Left ventricle myocardium superior (tissue), 1 donor: ENCODE measurements around the gene PPEF1. TPM values are rescaled to one million over a fixed set of nuclear protein-coding genes. Genes with fewer than 3 reads are reported as not detected.
"Not testable (repeated sequence)": the region's sequence is repeated elsewhere in the genome, so short reads cannot be mapped to it uniquely, and the experiment has no call there.

Source experiments
- ATAC-seq: fragments of 200-7000 bp; cut with Tn5 transposase; one replicate; pipeline ENCODE4 v1.9.1; 2020; ENCODE audit warnings: mild to moderate bottlenecking, moderate library complexity
- DNase-seq: peaks from one replicate; pipeline ENCODE4 v3.0.0-alpha.2; 2020
- intact Hi-C: fragments of 100-400 bp; cut with micrococcal nuclease; formaldehyde crosslinking; loops from one replicate; pipeline ENCODE4 v1.11.0; 2022
- total RNA-seq: library from RNA; stranded (reverse); fragmentation: NEBNext Ultra II Directional; extraction: Animal tissue kit (Norgen Biotek cat#: 25700); gene quantifications from one replicate; pipeline ENCODE4 v1.2.1, GENCODE V29; 2021
- donor health status: DM: no; HTN: yes; CAD: no; lungs with severe emphysema.

The PPEF1 gene
- total RNA-seq, 1 donor from 2014 or later: 0.25 TPM

DNA sequence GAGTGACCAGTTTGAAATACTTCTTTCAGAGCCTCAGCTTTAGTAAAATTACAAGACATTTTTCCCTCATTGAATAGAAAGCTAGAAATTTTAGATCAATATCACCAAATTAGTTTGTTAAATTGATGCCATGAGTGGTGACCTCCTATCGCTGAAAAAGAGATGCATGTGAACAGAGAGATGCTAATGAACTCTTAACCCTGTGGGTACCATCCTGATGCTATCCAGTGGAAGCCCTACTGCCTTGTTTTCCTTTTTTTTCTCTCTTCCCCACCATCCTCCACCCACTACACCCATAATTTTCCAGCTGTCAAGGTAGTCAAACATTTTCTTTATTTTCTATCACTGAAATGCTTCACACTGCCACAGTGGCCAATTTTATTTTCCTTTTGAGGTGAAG, 61.9 kb downstream of the PPEF1 start:
- DNase-seq: no peak
- intact Hi-C loops: no loop called here
- ATAC-seq: no peak

DNA sequence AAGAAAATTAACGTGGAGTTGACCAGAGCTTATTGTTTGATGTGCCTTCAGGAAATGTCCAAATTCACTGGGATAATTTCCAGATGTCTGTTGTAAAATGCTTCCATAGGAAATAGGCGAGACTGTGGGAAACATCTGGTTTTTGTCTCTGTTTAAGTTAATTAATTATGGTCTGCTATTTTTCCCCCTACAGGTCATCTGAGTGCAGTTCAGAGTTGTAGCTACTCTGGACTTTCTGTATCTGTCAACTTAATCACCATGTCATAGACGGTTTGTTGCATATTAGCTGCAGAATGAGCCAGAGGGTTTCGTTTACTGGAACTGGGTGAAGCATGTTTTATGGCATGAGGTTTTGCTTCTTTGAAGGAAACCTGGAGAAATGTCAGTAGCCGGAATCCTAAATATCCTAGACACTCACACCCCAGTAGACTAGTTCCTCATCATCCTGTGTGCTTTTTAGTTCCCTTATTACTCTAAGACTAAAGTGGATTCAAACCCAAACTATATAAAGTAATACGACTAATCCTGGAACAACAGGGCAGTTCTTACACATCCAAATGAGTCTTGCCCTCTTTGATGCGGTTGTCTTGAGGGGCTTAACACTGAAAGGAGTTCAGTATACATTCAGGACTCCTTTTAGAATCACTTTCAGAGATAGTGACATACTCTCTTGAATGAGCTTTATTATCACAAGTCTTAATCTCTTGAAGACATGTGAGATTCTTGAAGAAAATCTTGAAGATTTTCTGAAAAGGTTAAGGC, 62.5 kb downstream of the PPEF1 start:
- DNase-seq: no peak
- intact Hi-C loops: no loop called here
- peak; percentile 21 for ATAC-seq

GRCh38 chrX:18789916-18790315, 82.5 kb downstream of the PPEF1 start:
- ATAC-seq (no peak), DNase-seq (no peak)
- intact Hi-C loops: no loop called here

DNA sequence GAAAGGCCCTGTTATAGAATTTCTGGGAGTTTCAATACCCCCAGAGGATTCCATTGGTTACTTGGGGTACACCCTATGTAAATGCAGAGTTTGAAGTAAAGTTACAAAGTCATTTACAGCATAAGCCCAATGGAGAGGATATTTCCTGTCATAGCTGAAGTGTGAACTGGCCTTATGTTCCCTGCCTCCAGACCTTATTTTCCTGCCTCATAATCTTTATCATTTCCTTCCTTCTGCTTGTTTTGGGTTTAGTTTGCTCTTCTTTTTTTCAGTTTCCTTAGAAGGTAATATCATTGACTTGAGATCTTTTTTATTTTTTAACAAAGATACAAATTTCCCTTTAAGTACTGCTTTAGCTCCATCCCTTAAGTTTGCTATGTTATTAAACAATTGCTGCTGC, 85.4 kb downstream of the PPEF1 start:
- DNase-seq: no peak
- intact Hi-C loops: no loop called here
- no peak for ATAC-seq

GRCh38 chrX:18793601-18794089, 86.2 kb downstream of the PPEF1 start:
- ATAC-seq: no peak
- intact Hi-C loops: no loop called here
- no peak for DNase-seq

DNA sequence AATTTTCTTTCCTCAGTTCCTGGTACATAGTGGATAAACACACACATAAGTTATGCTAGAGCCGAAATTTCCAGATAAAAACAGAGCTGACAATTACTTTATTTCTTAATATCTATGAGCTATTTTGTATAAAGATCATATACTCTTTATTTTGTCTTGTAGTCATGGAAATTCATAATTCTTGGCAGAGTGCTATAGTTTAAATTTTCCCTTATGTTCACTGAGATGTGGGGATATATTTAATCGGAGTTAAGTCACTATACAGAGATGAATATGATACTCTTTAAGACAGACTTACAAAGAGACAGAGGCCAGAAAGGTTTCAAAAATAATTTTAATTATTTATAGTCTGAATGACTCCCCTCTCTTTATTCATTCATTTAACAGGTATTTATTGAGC, 89.7 kb downstream of the PPEF1 start:
- intact Hi-C loops: no loop called here
- DNase-seq: no peak
- no peak for ATAC-seq

GRCh38 chrX:18799911-18800310, 92.5 kb downstream of the PPEF1 start:
- ATAC-seq: no peak
- intact Hi-C loops: no loop called here
- no peak for DNase-seq

GRCh38 chrX:18809641-18810040, 102.2 kb downstream of the PPEF1 start:
- intact Hi-C loops: no loop called here
- no peak for DNase-seq
- ATAC-seq: no peak

DNA sequence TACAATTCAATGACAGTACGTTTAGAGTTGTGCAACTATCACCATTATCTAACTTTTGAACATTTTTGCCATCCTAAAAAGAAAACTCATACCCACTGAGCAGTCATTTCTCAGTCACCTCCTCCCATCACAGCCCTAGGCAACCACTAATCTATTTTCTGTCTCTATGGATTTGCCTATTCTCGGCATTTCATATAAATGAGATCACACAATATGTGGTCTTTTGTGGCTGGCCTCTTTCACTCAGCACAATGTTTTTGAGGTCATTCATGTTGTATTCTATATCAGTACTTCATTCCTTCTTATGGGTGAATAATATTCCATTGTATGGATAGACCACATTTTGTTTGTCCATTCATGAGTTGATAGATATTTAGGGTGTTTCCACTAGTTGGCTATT, 103.0 kb downstream of the PPEF1 start:
- ATAC-seq (no peak), DNase-seq (no peak)
- intact Hi-C loops: no loop called here

DNA sequence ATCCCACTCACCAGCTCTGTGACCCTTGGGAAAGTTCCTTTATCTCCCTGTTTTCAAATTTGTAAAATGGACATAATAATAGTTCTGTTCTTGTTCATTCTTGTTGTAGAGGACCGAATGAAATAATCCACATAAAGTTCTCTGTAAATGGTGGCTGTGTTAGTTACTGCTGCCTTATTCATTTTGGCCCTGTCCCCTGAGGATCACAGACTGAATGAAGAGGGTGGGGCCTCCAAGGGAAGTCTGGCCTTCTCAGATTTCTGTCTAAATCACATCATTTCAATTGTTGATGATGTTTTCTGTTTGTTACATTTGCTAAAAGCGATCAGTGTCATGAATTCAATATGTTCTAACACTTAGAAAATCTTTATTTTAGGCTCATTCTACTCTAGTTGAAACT, 117.9 kb downstream of the PPEF1 start:
- ATAC-seq: no peak
- intact Hi-C loops: no loop called here
- DNase-seq: no peak

GRCh38 chrX:18828832-18829404, 121.5 kb downstream of the PPEF1 start:
- no peak for DNase-seq
- intact Hi-C loops: no loop called here
- ATAC-seq: no peak

DNA sequence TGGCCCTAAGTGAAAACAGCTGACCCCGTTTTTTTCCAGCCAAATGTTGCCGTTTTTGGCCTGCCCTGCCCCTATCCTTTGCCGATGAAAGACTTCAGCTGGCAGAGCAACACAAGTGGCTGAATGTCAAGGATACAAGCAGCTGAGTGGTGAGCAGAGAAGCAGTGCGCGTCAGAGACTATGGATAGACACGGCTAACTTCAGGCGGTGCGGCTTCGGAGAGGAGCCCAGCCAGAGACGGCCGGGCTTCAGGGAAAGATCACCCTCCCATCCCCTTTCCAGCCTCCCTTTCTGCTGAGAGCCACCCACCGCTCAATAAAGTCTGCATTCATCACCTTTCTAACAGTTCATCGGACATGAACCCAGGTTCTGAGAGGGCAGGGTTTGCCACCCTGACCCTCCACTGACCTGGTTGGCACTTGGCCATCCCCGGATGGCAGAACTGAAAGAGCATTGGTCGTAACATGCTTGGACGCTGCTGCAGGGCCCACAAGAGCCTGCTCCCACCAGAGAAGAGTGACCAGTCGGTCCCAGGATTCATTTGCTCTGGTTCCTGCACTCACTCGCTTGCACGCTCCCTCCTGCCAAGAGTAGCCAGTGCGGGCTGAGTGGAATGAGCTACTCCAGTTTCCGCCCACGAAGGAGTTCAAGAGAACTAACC, 125.8 kb downstream of the PPEF1 start:
- DNase-seq (peak; percentile 54), ATAC-seq (peak; percentile 98)
- intact Hi-C loops: no loop called here

GRCh38 chrX:18847901-18848300, 140.5 kb downstream of the PPEF1 start:
- intact Hi-C loops, DNase-seq, ATAC-seq: not testable (repeated sequence)

DNA sequence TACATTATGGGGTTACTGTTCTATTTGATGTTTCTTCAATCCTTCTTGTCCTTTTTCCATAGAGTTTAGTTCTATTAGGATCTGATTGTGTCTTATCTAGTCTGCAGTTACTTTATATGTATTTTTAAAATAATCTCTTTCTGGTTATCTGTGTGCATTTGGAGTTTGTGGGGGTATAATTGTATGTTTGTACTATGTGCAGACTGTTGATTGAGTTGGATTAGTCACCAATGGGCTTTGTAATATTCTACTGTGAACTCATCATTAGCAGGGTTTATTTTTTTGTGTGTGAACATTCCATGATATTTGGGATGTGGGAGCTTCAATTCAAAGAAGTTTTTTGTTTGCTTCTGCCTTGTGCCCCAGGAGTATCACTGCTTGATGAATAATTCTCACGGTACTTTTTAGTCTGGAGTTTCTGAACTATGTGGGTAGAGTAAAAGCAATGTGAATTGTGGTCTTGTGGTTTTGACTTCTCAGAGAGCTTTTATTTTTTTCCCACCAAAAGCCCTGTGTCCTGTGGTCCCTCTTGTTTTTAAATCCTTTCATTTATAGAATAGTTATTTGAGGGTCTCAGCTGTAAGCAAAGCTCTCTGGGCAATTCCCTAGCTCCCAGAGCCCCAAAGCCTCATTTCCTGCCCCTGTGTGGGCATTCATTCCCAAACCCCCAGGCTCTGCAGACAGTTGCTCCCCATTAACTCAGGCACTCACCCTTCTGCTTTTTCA, 148.6 kb downstream of the PPEF1 start:
- DNase-seq (no peak), ATAC-seq (no peak)
- intact Hi-C loops: no loop called here

GRCh38 chrX:18856645-18856997, 149.2 kb downstream of the PPEF1 start:
- DNase-seq: no peak
- no peak for ATAC-seq
- intact Hi-C loops: no loop called here

DNA sequence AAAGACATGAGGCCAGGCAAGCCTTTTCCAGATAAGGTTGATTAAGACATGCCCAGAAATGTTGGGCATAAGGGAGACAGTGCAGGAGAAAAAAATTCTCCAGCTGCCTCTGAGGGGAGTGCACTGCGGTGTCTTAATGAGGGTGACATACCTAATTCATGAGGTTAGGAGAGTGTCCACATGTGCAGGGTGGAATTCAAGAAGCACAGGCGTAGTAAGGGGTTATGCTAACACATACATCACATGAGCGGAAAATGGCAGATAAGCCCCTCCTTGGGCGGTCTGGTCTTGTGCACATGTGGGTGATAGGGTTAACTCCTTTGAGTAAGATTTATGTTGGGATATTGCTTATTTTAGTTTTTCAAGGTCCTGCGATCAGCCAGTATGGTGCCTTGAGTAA, 154.1 kb downstream of the PPEF1 start:
- ATAC-seq (no peak), DNase-seq (no peak)
- intact Hi-C loops: no loop called here

GRCh38 chrX:18864390-18864920, 157.0 kb downstream of the PPEF1 start:
- DNase-seq (no peak), ATAC-seq (no peak)
- intact Hi-C loops: no loop called here

DNA sequence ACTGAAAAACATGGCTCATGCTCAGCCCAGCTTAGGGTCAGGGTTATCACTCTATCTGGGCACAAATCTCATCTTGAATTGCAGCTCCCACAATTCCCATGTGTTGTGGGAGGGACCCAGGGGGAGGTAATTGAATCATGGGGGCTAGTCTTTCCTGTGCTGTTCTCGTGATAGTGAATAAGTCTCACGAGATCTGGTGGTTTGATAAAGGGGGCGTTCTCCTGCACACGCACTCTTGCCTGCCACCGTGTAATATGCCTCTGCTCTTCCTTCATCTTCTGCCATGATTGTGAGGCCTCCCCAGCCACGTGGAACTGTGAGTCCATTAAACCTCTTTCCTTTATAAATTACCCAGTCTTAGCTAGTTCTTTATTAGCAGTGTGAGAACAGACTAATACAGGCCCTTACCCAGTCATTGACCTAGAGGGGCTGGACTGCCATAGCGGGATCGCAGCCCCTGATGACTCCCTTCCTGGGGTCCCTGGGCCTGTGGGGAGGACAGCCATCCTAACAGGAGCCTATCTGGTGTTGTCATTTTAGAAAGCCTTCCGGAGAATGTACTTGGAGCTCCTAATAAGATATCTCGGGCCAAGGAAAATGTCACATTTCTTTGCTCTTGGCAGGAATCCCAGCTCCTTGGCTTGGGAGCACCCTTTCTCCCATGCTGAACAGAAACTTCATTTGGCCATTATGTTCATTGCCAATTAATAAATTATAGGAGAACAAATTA, 163.9 kb downstream of the PPEF1 start:
- intact Hi-C loops: no loop called here
- DNase-seq (no peak), ATAC-seq (peak; percentile 24)

- DNase-seq (peak; percentile 48), ATAC-seq (peak; percentile 68)
- intact Hi-C loops: no loop called here
Measured at GRCh38 chrX:18871970-18872369, 164.5 kb downstream of the PPEF1 start.
